SK-N-SH (cell line): ENCODE data around the gene DPM2. TPM values are rescaled to one million over a fixed set of nuclear protein-coding genes. Genes with fewer than 3 reads are reported as not detected.
A peak's percentile ranks its signal among the peaks of the same experiment; 100 is the strongest.

Experiments
- CTCF ChIA-PET: fragments of 300-600, 350-600 bp; formaldehyde crosslinking; extraction: SDS; loops from one replicate; lab custom pipeline; 2021; lab: Yijun Ruan, JAX
- POLR2A ChIA-PET: fragments of 350-600 bp; sonication (Branson Sonifier 250); formaldehyde crosslinking; extraction: SDS; loops from one replicate; lab custom pipeline; 2020; ENCODE audit warnings: antibody characterized with exemption, inconsistent platforms; lab: Yijun Ruan, JAX
- DNase-seq: peaks from one replicate; pipeline ENCODE4 v3.0.0; 2012
- H2AFZ ChIP-seq: fragments of 200-600 bp; sonication (generic); 2 replicates; pipeline ENCODE4 v1.8.1; 2016; ENCODE audit warnings: antibody characterized with exemption, mild to moderate bottlenecking, low read depth
- H3F3A ChIP-seq: fragments of 200-600 bp; sonication (generic); replicated peaks from 2 replicates; pipeline ENCODE3; 2016; ENCODE audit warnings: antibody characterized with exemption, mild to moderate bottlenecking; ENCODE audit not compliant: insufficient read depth
- H3K27ac ChIP-seq, 2 experiments: fragments of 200-500 bp in 1 of 2; fragments of 200-600 bp in 1 of 2; sonication (Bioruptor generic) in 1 of 2; sonication (generic), shearing (Covaris generic) in 1 of 2; 2 replicates each; pipeline versions ENCODE4 v1.5.1 to v1.6.1; 2014 to 2016; ENCODE audit warnings: low read depth in 2 of 2, inconsistent platforms in 1 of 2, low read length in 1 of 2, mild to moderate bottlenecking in 1 of 2, mixed read lengths in 1 of 2
- H3K27me3 ChIP-seq: fragments of 200-600 bp; sonication (generic), shearing (Covaris generic); 2 replicates; pipeline ENCODE4 v1.6.1; 2016; ENCODE audit warnings: mixed run types; ENCODE audit not compliant: insufficient read depth
- H3K36me3 ChIP-seq, 2 experiments: fragments of 200-500 bp in 1 of 2; fragments of 200-600 bp in 1 of 2; sonication (Bioruptor generic) in 1 of 2; sonication (generic) in 1 of 2; replicated peaks in 1 of 2; 2 replicates each; pipeline versions ENCODE3 to v1.5.1; 2014 to 2016; ENCODE audit warnings: low read length in 1 of 2, mild to moderate bottlenecking in 1 of 2; ENCODE audit not compliant: insufficient read depth in 2 of 2, control insufficient read depth in 1 of 2
- H3K4me1 ChIP-seq, 2 experiments: fragments of 200-500 bp in 1 of 2; fragments of 200-600 bp in 1 of 2; sonication (Bioruptor generic) in 1 of 2; sonication (generic), shearing (Covaris generic) in 1 of 2; 2 replicates each; pipeline versions ENCODE4 v1.5.1 to v1.6.1; 2014 to 2016; ENCODE audit warnings: low read depth in 1 of 2, low read length in 1 of 2, mixed run types in 1 of 2; ENCODE audit not compliant: insufficient read depth in 2 of 2, control insufficient read depth in 1 of 2
- H3K4me2 ChIP-seq: fragments of 200-600 bp; sonication (generic), shearing (Covaris generic); 2 replicates; pipeline ENCODE4 v1.6.1; 2017; ENCODE audit warnings: mixed run types
- H3K4me3 ChIP-seq, 2 experiments: fragments of 200-500 bp in 1 of 2; fragments of 200-600 bp in 1 of 2; sonication (Bioruptor generic) in 1 of 2; sonication (generic), shearing (Covaris generic) in 1 of 2; 2 replicates each; pipeline versions ENCODE4 v1.5.1 to v1.8.1; 2014 to 2016; ENCODE audit warnings: low read depth in 2 of 2, inconsistent platforms in 1 of 2, low read length in 1 of 2, mild to moderate bottlenecking in 1 of 2, mixed read lengths in 1 of 2, moderate library complexity in 1 of 2
- H3K79me2 ChIP-seq: fragments of 200-600 bp; sonication (generic); 2 replicates; pipeline ENCODE4 v1.8.1; 2017; ENCODE audit warnings: mild to moderate bottlenecking; ENCODE audit not compliant: insufficient read depth
- H3K9ac ChIP-seq: fragments of 200-600 bp; sonication (generic); 2 replicates; pipeline ENCODE4 v1.6.1; 2017; ENCODE audit warnings: mixed run types
- H3K9me2 ChIP-seq: fragments of 200-600 bp; sonication (generic); 2 replicates; pipeline ENCODE4 v1.6.1; 2017; ENCODE audit warnings: mixed run types
- H3K9me3 ChIP-seq: fragments of 200-600 bp; sonication (generic); 2 replicates; pipeline ENCODE4 v1.6.1; 2017; ENCODE audit warnings: mixed run types, mild to moderate bottlenecking, moderate library complexity
- H4K20me1 ChIP-seq: fragments of 200-600 bp; sonication (generic); 2 replicates; pipeline ENCODE4 v1.6.1; 2017; ENCODE audit warnings: mild to moderate bottlenecking, mixed run types; ENCODE audit not compliant: insufficient read depth
- EZH2phosphoT487 ChIP-seq: fragments of 200-600 bp; sonication (generic); IDR thresholded peaks from 2 replicates; pipeline ENCODE4 v1.6.1; 2017; ENCODE audit warnings: low read depth, mixed run types, mild to moderate bottlenecking, antibody characterized with exemption, moderate library complexity, borderline replicate concordance
- MEF2A ChIP-seq: IDR thresholded peaks from 2 replicates; pipeline ENCODE4 v1.4.0; 2012; ENCODE audit warnings: low read depth, borderline replicate concordance
- MXI1 ChIP-seq: IDR thresholded peaks from 2 replicates; pipeline ENCODE4 v1.6.1; 2012; ENCODE audit warnings: mild to moderate bottlenecking, low read depth, low read length, improper control_type of control experiment
- POLR2AphosphoS5 ChIP-seq: IDR thresholded peaks from 2 replicates; pipeline ENCODE4 v1.6.1; 2012; ENCODE audit warnings: low read depth, low read length
- RCOR1 ChIP-seq: fragments of 150-350 bp; IDR thresholded peaks from 2 replicates; pipeline ENCODE4 v1.6.1; 2017; ENCODE audit warnings: antibody characterized with exemption, low read length
- RXRA ChIP-seq: IDR thresholded peaks from 2 replicates; pipeline ENCODE4 v1.4.0; 2012; ENCODE audit warnings: low read depth, mild to moderate bottlenecking, borderline replicate concordance
- SMC3 ChIP-seq: IDR thresholded peaks from 2 replicates; pipeline ENCODE4 v1.6.1; 2012; ENCODE audit warnings: low read depth, low read length, improper control_type of control experiment
- TEAD4 ChIP-seq: IDR thresholded peaks from 2 replicates; pipeline ENCODE4 v1.4.0; 2012; ENCODE audit warnings: mild to moderate bottlenecking, borderline replicate concordance; ENCODE audit not compliant: insufficient read depth
- WGBS: methylation state at CpG from one replicate; pipeline ENCODE4 v1.1.6; 2017; ENCODE audit warnings: low lambda C conversion rate; 5-methylcytosine and 5-hydroxymethylcytosine counted together
- polyA plus RNA-seq, 3 experiments: library from polyadenylated mRNA; depleted of rRNA; stranded (reverse); fragments of >200 nt; gene quantifications; 2 replicates each; pipeline ENCODE4 v1.2.3, GENCODE V29; 2012
- TF ChIP-seq, protein P1 (sequence below): IDR thresholded peaks from 2 replicates; pipeline ENCODE4 v1.6.1; 2012; ENCODE audit warnings: mild to moderate bottlenecking, low read depth, low read length, moderate library complexity
- TF ChIP-seq, protein P2 (sequence below): IDR thresholded peaks from 2 replicates; pipeline ENCODE4 v1.4.0; 2012; ENCODE audit warnings: low read depth, borderline replicate concordance

The DPM2 gene
- polyA plus RNA-seq, 1 of the 3 experiments (the other 2 are of a cell fraction): 106 TPM

DNA sequence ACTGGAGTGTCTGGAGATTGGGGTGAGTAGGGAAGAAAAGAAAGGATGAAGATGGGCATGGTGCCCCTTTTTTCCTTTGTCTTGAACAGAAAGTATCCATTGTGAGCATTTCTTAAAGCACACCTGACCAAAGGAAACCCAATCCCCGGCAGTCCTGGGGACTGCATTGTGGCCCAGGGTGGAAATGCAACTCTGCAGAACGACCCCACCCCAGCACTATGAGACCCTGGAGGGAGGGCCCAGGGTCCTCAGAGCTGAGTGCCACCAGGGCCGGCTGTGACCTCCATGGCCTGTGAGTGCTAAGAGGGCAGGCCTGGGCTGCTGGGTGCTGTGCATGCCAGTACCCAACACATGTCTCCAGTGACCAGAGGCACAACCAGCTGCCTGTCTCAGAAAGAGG lies 24.6 kb upstream of the DPM2 start:
- peaks cover 44 to 68% of the 10 kb centered on the region in 2 experiments for H3K4me1 ChIP-seq
- H3K27me3 ChIP-seq: no peaks in the 10 kb centered on the region
- peak overlapping the region in 1 of 2 experiments; percentile 72; a peak in 1 of 4 replicates for H3K27ac ChIP-seq
- ChIA-PET POLR2A (interaction anchor here (0.6 kb wide), 2 partner anchors 23 to 351 kb away, joined by 3 read pairs; no protein-coding TSS in a partner anchor), CTCF (interaction anchor here (1.0 to 6.2 kb wide), 7 partner anchors 10 to 156 kb away, joined by 3 to 55 read pairs (median 11); no protein-coding TSS in a partner anchor)
- H4K20me1 ChIP-seq: no peaks in the 10 kb centered on the region
- DNase-seq: no peak
- H3K79me2 ChIP-seq: peaks cover 70% of the 10 kb centered on the region
- H2AFZ ChIP-seq: no peak overlapping the region
- no peaks in the 10 kb centered on the region for H3K9me3 ChIP-seq
- no peaks in the 10 kb centered on the region for H3K9me2 ChIP-seq
- H3K4me2 ChIP-seq: no peak overlapping the region
- H3K9ac ChIP-seq: no peak overlapping the region
- H3F3A ChIP-seq: peaks cover 12% of the 10 kb centered on the region
- 53% methylated on average over 3 of the region's 3 CpGs for WGBS
- no peak overlapping the region for H3K4me3 ChIP-seq
- TF ChIP-seq, protein P1, sequence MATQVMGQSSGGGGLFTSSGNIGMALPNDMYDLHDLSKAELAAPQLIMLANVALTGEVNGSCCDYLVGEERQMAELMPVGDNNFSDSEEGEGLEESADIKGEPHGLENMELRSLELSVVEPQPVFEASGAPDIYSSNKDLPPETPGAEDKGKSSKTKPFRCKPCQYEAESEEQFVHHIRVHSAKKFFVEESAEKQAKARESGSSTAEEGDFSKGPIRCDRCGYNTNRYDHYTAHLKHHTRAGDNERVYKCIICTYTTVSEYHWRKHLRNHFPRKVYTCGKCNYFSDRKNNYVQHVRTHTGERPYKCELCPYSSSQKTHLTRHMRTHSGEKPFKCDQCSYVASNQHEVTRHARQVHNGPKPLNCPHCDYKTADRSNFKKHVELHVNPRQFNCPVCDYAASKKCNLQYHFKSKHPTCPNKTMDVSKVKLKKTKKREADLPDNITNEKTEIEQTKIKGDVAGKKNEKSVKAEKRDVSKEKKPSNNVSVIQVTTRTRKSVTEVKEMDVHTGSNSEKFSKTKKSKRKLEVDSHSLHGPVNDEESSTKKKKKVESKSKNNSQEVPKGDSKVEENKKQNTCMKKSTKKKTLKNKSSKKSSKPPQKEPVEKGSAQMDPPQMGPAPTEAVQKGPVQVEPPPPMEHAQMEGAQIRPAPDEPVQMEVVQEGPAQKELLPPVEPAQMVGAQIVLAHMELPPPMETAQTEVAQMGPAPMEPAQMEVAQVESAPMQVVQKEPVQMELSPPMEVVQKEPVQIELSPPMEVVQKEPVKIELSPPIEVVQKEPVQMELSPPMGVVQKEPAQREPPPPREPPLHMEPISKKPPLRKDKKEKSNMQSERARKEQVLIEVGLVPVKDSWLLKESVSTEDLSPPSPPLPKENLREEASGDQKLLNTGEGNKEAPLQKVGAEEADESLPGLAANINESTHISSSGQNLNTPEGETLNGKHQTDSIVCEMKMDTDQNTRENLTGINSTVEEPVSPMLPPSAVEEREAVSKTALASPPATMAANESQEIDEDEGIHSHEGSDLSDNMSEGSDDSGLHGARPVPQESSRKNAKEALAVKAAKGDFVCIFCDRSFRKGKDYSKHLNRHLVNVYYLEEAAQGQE: no peak
- TF ChIP-seq TEAD4 (no peak), RXRA (no peak), RCOR1 (no peak), SMC3 (no peak), MEF2A (no peak), EZH2phosphoT487 (no peak), MXI1 (no peak)
- no peaks in the 10 kb centered on the region for H3K36me3 ChIP-seq

DNA sequence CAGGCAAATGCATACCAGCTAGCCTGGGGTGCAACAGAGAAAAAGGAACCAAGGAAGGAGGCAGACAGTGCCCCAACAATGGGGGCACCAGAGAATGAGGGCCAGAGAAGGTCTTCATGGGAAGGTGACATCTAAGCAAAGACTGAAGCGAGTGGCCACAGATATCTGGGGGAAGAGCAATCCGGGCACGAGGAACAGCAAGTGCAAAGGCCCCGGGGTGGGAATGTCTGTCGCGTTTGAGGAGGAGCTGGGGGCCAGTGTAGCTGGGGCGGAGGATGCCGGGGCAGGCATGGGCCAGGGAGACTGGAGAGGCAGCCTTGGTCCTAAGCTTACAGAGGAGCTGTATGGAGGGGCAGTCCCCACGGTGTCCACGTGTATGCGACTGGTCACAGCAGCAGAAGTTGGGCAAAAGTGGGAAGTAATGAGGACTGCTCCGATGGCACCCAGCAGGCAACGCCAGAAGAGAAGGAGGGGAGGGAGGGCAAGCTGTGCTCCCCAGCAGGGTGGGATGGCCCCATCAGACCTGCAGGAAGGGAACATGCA lies 24.0 kb upstream of the DPM2 start:
- Histone ChIP-seq H3K4me1 (peaks cover 38 to 62% of the 10 kb centered on the region in 2 experiments), H3K4me3 (no peak overlapping the region), H3K27ac (peak overlapping the region in 1 of 2 experiments; percentile 72; a peak in 1 of 4 replicates), H3K9me2 (no peaks in the 10 kb centered on the region), H4K20me1 (peaks cover 4% of the 10 kb centered on the region; the same call in 1 of the 2 replicates), H3F3A (peaks cover 12% of the 10 kb centered on the region), H3K36me3 (no peaks in the 10 kb centered on the region), H3K4me2 (no peak overlapping the region), H3K9ac (no peak overlapping the region), H3K9me3 (no peaks in the 10 kb centered on the region), H2AFZ (no peak overlapping the region), H3K27me3 (no peaks in the 10 kb centered on the region), H3K79me2 (peaks cover 70% of the 10 kb centered on the region)
- no peak for TF ChIP-seq POLR2AphosphoS5
- TF ChIP-seq, protein P2, sequence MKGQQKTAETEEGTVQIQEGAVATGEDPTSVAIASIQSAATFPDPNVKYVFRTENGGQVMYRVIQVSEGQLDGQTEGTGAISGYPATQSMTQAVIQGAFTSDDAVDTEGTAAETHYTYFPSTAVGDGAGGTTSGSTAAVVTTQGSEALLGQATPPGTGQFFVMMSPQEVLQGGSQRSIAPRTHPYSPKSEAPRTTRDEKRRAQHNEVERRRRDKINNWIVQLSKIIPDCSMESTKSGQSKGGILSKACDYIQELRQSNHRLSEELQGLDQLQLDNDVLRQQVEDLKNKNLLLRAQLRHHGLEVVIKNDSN: no peak
- 94% methylated on average over 13 of the region's 13 CpGs for WGBS
- ChIA-PET POLR2A (interaction anchor here (0.6 kb wide), 1 partner anchor 22 kb away, joined by 3 read pairs; no protein-coding TSS in a partner anchor), CTCF (interaction anchor here (0.9 to 6.2 kb wide), 8 partner anchors 12 to 156 kb away, joined by 3 to 55 read pairs (median 4); no protein-coding TSS in a partner anchor)
- no peak for DNase-seq
